Astrocyte (in vitro differentiated cells and primary cell): ENCODE data around the gene BEST2.

Source experiments
- EZH2 ChIP-seq: IDR thresholded peaks from 2 replicates; pipeline ENCODE4 v1.6.1; 2012; ENCODE audit warnings: mild to moderate bottlenecking, low read length, inconsistent platforms; ENCODE audit not compliant: insufficient read depth
- TF ChIP-seq, protein P1 (sequence below): IDR thresholded peaks from 2 replicates; pipeline ENCODE4 v1.5.1; 2011; ENCODE audit warnings: low read depth, mild to moderate bottlenecking, inconsistent platforms, low read length, moderate library complexity; ENCODE audit not compliant: insufficient read depth

DNA sequence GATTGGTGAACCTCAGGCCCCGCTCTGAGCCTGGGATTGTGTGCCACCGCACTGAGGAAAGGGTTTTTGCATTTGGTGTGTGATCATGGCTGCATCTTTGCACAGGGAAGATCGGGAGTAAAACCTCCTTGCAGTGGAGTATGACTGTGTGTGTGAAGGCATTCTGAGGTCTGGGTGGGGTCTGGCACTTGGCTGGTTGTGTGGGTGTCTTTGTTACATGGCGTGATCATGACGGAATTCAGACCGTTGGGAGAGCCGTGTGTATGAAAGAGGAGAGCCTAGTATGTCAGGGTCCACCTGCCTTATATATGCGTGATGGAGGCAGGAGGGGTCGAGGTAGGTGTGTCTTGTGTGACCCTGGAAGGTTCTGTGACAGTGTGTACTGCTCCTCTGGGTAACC is 740 bp upstream of the BEST2 start:
- TF ChIP-seq, protein P1, sequence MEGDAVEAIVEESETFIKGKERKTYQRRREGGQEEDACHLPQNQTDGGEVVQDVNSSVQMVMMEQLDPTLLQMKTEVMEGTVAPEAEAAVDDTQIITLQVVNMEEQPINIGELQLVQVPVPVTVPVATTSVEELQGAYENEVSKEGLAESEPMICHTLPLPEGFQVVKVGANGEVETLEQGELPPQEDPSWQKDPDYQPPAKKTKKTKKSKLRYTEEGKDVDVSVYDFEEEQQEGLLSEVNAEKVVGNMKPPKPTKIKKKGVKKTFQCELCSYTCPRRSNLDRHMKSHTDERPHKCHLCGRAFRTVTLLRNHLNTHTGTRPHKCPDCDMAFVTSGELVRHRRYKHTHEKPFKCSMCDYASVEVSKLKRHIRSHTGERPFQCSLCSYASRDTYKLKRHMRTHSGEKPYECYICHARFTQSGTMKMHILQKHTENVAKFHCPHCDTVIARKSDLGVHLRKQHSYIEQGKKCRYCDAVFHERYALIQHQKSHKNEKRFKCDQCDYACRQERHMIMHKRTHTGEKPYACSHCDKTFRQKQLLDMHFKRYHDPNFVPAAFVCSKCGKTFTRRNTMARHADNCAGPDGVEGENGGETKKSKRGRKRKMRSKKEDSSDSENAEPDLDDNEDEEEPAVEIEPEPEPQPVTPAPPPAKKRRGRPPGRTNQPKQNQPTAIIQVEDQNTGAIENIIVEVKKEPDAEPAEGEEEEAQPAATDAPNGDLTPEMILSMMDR = no peak
- TF ChIP-seq EZH2 = no peak
